Measurements from ENCODE around the gene ZFR. TPM values are rescaled to one million over a fixed set of nuclear protein-coding genes. Genes with fewer than 3 reads are reported as not detected.

The ZFR gene
- total and polyA plus RNA-seq, 4 donors = 17.5 to 44.5 (median 30.8) TPM

- 99% methylated on average over 4 of the region's 4 CpGs for WGBS
- H3K9ac ChIP-seq (ENCODE audit: low read depth in 1 of 2, low read length in 2 of 2) = no peak overlapping the region
- no peak for DNase-seq (ENCODE audit: low spot score)
Measured at GRCh38 chr5:32325616-32326015, 118.9 kb downstream of the ZFR start.

More at GRCh38 chr5:32325616-32326015, 118.9 kb downstream of the ZFR start:
- no peak overlapping the region for H3K27ac ChIP-seq (ENCODE audit: low read depth in 1 of 2, low read length in 2 of 2)
- no peaks in the 10 kb centered on the region for H3K36me3 ChIP-seq (ENCODE audit: control insufficient read depth in 4 of 4, insufficient read depth in 3 of 4, low read depth in 1 of 4, low read length in 3 of 4)
- no peaks in the 10 kb centered on the region for H3K9me3 ChIP-seq (ENCODE audit: control insufficient read depth in 4 of 4, low read length in 3 of 4)
- H3K27me3 ChIP-seq (ENCODE audit: control insufficient read depth in 4 of 4, insufficient read depth in 4 of 4, low read length in 3 of 4) = no peaks in the 10 kb centered on the region
- peaks cover 0 to 15% (median 13%) of the 10 kb centered on the region in 4 donors for H3K4me1 ChIP-seq (ENCODE audit: control insufficient read depth in 4 of 4, insufficient read depth in 4 of 4, low read length in 3 of 4)
- TF ChIP-seq YY1 (IDR thresholded peaks at IDR 0.05) (no peak), GABPA (IDR thresholded peaks at IDR 0.05 in 1 of 2, conservative IDR thresholded peaks at IDR 0.05 in 1 of 2) (no peak), TAF1 (conservative IDR thresholded peaks at IDR 0.05) (no peak), EGR1 (IDR thresholded peaks at IDR 0.05; ENCODE audit: low read depth in 2 of 2) (no peak), FOXA2 (IDR thresholded peaks at IDR 0.05) (no peak), ZBTB33 (IDR thresholded peaks at IDR 0.05) (no peak), CTCF (IDR thresholded peaks at IDR 0.05; ENCODE audit: low read depth, low read length, missing input control) (no peak), FOXA1 (IDR thresholded peaks at IDR 0.05) (no peak), NR2F2 (IDR thresholded peaks at IDR 0.05) (no peak), SP1 (IDR thresholded peaks at IDR 0.05) (no peak), RXRA (IDR thresholded peaks at IDR 0.05) (no peak), HNF4A (conservative IDR thresholded peaks at IDR 0.05) (no peak), REST (IDR thresholded peaks at IDR 0.05) (no peak), MAX (IDR thresholded peaks at IDR 0.05) (no peak), ATF3 (IDR thresholded peaks at IDR 0.05) (no peak), RAD21 (IDR thresholded peaks at IDR 0.05) (no peak)
- H3K4me3 ChIP-seq (ENCODE audit: low read depth in 1 of 3, low read length in 3 of 3) = no peak overlapping the region
